Hypothalamus (tissue), 51 donors: ENCODE results near the gene NANP.
"Not testable (repeated sequence)": the region's sequence is repeated elsewhere in the genome, so short reads cannot be mapped to it uniquely, and the experiment has no call there.

Experiments used
- DNase-seq, 51 donors: peaks; one replicate each; lab custom pipeline; 2025; lab: John Stamatoyannopoulos, UW

NANP gene

DNA sequence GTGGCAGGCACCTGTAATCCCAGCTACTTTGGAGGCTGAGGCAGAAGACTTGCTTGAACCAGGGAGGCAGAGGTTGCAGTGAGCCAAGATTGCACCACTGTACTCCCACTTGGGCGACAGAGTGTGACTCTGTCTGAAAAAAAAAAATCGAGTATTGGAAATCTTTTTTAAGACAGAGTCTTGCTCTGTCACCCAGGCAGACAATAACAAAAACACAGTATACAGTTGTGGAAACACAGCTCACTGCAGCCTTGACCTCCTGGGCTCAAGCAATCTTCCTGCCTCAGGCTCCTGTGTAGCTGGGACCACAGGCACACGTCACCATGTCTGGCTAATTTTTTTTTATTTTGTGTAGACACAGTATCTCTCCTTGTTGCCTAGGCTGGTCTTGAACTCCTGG, 15.0 kb downstream of the NANP start:
- no peak for DNase-seq

DNA sequence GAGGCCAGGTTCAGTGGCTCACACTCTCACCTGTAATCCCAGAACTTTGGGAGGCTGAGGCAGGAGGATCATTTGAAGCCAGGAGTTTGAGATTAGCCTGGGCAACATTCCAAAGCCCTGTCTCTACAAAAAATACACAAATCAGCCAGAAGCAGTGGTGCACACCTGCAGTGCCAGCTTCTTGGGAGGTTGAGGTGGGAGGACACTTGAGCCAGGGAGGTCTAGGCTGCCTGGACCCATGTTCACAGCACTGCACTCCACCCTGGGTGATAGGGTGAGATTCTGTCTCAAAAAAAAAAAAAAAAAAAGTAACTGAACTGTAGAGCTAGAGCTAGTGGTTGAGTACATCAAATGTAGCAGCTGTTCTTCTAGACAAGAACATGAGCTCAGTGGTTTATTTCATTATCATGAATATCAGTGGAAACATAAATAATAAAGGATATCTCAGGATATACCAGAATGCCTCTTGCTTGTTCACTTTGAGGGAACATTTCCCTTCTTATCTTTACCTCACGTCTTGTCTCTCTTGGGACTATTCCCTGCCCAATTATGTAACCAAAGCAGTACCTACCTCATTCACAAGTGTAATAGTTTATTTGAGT, 17.6 kb downstream of the NANP start:
- no peak for DNase-seq

- no peak for DNase-seq
Measured at GRCh38 chr20:25605148-25605547, 18.7 kb downstream of the NANP start.

DNA sequence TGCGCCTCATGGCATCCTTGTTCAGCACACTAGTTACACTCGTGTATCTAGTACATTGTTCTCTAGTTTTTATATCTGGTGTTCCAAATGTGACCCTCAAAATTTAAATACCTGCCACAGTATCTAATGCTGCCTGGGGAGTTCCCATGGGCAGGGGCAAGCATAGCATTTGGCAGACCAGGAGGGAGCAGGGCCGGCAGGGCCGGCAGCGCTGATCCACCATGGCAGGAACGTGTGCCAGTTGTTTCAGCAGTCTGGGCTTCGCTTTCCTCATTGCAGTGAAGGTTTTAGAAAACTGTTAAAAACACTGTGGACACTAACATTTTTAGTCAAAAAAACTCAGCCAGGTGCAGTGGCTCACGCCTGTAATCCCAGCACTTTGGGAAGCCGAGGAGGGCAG, 19.2 kb downstream of the NANP start:
- no peak for DNase-seq

DNA sequence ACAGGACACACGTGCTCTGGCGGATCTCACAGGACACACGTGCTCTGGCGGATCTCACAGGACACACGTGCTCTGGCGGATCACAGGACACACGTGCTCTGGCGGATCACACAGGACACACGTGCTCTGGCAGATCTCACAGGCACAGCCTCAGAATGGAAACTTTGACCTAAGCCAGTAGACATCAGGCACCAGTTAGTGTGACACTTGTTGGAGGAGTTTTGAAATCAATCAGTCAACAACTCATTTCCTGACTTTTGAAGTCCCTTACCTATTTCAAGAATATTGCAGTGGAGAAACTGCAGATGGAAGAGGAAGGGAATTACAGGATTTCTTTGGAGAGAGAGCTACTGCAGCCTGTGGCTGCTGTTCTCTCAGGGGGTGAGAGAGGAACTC, 20.9 kb downstream of the NANP start:
- not testable (repeated sequence) for DNase-seq

DNA sequence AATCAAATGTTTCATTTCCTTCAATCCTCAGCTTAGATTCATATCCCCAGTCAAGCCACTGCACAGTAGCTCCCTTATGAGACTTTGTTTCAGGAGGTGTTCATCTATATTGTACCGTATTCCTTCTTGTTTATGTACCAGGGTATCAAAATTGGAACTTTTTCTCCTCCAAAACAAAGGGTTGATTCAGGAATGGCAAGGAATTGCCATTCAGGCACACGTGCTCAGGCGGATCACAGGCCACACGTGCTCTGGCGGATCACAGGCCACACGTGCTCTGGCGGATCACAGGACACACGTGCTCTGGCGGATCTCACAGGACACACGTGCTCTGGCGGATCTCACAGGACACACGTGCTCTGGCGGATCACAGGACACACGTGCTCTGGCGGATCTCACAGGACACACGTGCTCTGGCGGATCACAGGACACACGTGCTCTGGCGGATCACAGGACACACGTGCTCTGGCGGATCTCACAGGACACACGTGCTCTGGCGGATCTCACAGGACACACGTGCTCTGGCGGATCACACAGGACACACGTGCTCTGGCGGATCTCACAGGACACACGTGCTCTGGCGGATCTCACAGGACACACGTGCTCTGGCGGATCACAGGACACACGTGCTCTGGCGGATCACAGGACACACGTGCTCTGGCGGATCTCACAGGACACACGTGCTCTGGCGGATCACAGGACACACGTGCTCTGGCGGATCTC, 21.5 kb downstream of the NANP start:
- DNase-seq, result not testable (repeated sequence)

DNA sequence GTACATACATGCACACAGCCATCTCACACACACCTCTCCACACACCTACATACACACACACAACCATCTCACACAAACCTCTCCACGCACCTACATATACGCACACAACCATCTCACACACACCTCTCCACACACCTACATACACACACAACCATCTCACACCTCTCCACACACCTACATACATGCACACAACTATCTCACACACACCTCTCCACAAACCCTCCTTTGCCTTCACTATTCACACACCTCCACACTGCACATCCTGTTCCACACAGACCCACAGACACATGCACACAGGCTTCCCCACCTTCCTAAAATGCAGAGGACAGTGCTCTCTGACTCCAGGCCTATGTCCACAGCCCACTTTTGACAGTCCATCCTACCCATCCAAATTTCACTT, 22.2 kb downstream of the NANP start:
- DNase-seq, result no peak

GRCh38 chr20:25600632-25601031, 23.2 kb downstream of the NANP start:
- DNase-seq, result no peak

DNA sequence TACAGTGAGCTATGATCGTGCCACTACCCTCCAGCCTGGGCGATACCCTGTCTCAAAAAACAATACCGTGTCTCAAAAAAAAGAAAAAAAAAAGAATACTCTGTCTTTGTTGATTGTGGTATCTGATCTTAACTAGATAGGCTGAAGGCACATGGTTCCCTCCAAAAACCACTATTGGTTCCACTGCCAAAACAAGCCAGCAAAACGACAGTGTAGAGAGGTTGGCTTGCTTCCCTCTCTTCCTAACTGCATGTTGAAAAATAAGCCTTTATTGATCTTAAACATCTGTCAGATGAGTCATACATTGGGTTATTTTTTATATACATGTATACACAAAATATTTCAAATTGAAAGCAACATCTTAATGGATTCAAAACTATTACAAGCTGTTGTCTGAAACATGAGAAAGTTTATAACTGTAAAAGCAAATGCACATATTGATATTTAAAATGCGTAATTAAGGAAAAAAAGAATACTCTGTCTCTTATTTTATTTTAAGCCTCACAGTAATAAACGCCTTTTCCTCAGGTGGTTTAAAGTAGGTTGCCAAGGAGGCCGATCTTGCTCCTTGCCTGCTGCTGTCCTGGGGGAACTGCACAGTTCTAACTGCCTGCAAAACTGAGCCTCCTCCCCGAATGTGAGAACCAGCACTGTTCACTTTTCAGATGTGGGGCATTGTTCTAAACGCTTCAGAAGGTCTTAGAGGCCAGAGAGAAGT, 31.5 kb downstream of the NANP start:
- no peak for DNase-seq

DNA sequence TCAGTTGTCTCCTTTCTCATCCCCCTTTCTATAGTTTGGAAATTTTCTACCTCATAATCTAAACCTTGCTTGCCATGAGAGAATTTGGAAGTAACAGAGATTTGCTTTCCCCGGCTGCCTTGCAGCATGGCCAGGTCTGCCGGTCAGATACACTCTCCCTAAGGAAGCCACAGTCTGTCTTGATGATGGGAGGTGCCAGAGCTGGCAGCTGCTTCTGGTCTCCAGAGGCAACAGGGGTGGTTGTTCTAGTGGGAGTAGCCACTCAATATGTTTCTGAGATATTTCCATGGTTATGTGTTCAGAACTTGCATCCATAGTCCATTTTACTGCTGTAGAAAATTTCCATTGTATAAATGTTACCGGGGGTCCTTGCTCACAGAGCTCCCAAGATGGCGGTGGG, 33.0 kb downstream of the NANP start:
- not testable (repeated sequence) for DNase-seq

DNA sequence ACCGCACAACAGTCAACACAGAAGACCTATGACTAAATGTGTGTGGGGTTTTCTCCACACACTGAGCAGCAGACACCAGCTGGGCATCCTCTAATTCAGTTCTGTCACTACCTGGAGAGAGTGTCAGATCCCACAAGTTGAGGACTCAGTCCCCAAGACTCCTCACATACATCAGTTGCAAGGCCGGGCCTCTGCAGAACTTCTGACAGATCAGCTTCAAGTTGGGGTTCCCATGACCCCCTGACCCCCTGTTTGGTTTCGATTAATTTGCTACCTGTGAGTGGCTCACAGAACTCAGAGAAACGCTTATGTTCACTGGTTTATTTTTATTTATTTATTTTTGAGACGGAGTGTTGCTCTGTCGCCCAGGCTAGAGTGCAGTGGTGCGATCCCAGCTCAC, 35.3 kb downstream of the NANP start:
- DNase-seq, result no peak

GRCh38 chr20:25587536-25587935, 36.3 kb downstream of the NANP start:
- DNase-seq, result no peak

GRCh38 chr20:25586877-25587276, 36.9 kb downstream of the NANP start:
- DNase-seq, result no peak

- peak in 36 of 51 donors; percentile 4 to 62 (median 23) for DNase-seq
Measured at GRCh38 chr20:25584905-25585704, 38.7 kb downstream of the NANP start, which contains the start of gene NINL. TSS of gene NINL (minus strand) at chr20:25585531. CDS start at chr20:25526587, 58,944 bp downstream.

GRCh38 chr20:25583607-25584006, 40.2 kb downstream of the NANP start:
- not testable (repeated sequence) for DNase-seq

GRCh38 chr20:25580711-25581110, 43.1 kb downstream of the NANP start:
- no peak for DNase-seq

- DNase-seq, result no peak
Measured at GRCh38 chr20:25579081-25579770, 44.6 kb downstream of the NANP start.

DNA sequence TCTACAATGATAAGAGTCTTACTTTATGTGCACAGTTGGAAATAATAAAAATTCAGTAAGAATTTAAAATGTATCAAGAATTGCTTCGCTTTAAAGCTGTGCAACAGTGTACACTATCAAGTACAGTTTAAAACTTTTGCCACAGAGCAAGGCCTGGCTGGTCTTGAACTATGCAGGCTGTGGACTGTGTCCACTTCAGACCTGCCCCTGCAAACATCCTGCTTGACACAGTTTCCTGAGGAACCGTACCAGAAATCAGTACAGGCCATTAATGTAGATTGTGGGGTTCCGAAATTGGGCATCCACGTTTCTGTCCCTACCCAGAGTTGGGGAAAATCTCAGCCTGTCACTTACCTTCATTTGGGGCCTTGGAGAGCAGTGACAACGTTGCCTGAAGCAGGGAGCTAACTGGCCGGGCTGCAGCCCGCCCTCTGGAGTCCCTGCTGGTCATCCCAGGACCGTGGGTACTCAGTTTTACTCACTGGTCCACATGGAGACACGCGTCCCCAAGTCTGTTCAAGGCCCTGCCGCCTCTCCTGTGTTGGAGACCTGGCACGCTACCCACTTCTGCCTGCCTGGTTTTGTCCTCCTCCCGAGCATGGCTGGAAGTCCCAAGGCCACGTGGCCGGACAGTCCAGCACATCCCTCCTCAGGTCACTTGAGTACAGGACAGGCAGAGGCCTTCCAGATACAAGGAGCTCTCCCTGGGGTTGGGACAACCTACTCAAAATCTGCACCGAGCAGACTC, 46.9 kb downstream of the NANP start:
- peak in 13 of 51 donors; percentile 6 to 37 (median 18) for DNase-seq

DNA sequence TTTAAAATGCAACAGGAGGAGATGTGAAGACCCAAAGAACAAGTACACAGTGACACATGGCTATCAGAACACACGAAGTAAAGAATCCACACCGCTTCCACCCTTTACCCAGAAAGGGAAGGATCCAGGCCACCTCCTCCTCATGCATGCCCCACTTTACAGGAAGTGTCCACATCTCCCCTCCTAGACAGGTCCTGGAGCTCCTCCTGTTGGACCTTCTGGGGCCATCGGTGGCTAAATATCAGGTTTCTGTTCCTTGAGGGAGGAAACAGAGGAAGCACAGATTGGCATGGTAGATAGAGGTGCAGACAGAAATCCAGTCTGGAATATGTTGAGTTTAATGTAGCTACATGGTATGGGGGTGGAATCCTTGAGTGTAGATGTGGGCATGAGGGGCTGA, 49.4 kb downstream of the NANP start:
- no peak for DNase-seq
